HG03575 (cell line): ENCODE results near the gene ZBTB9.
"Not testable (repeated sequence)": the region's sequence is repeated elsewhere in the genome, so short reads cannot be mapped to it uniquely, and the experiment has no call there.

ENCODE experiments used
- ATAC-seq: cut with Tn5 transposase; IDR thresholded peaks from one replicate; pipeline ENCODE4 v1.9.1; 2021; ENCODE audit not compliant: unreplicated experiment, insufficient number of reproducible peaks, low FRiP score; ENCODE audit errors: extremely low read depth

The ZBTB9 gene

DNA sequence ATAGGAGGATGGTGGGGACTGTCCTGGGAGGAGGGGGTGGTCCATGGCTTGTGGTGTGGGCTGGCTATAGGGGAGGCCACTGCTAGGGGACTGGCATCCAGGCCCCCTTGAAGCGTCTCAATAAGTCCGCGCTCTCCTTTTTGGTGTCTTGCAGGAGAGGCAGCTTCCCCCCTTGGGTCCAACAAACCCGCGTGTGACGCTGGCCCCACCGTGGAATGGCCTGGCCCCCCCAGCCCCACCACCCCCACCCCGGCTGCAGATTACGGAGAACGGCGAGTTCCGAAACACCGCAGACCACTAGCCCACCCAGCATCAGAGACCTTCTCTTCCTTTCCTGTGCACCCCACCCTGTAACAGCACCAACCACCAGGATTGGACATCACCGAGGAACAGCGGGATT lies 2.8 kb upstream of the ZBTB9 start:
- no peak for ATAC-seq

DNA sequence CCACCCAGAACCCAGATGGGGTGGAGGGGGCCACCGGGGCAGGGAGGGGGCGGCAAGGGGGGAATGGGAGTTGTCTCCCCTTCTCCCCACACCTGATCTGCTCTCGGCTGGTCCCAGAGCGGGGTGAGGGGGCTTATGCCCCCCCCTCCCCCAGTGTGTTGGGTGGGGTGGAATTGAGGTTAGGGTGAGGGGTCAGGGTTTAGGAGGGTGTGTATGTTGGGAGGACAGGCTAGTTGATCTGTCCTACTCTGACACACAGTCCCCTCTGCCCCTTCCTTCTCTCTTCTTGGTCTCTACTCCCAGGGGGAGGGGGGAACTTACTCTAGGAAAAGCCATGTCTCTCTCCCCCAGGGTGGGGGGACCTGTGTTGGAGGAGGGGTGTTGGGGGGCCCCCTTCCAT lies 1.9 kb upstream of the ZBTB9 start:
- no peak for ATAC-seq

DNA sequence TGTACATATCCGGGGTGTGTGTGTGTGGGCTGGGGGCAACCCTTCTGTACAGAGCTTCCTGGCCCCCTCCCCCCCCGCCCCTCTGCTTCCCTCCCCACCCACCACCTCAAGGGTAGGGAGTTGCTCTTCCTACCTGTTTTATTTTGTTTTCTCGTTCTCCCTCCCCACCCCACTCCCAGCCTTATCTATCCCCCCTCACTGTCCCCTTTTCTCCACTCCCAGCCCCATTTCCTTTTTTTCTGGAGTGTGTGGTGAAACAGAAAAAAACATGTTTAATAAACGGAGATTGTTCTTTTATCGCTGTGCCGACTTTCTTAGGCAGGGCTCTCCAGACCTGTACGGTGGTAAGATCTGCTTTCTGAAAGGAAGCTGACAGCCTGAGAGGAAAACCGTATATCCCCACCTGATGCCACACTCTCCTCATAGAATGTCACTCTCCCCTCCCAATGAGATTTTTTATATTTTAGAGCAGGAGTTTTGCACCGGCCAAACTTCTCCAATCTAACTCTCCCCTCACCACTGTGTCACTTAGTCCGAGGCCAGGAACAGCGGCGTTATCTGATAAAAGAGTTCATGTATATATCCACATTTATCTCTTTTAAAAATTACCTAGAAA lies 875 bp upstream of the ZBTB9 start:
- no peak for ATAC-seq

DNA sequence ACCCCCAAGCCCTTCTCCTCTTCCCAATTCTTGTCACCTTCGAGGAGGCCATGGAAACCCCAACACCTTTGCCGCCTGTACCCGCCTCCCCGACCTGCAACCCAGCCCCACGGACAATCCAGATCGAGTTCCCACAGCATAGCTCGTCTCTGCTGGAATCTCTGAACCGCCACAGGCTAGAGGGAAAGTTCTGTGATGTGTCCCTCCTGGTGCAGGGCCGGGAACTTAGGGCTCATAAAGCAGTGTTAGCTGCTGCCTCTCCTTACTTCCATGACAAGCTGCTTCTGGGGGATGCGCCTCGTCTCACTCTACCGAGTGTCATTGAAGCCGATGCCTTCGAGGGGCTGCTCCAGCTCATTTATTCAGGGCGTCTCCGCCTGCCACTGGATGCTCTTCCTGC lies 675 bp downstream of the ZBTB9 start:
- ATAC-seq: no peak

DNA sequence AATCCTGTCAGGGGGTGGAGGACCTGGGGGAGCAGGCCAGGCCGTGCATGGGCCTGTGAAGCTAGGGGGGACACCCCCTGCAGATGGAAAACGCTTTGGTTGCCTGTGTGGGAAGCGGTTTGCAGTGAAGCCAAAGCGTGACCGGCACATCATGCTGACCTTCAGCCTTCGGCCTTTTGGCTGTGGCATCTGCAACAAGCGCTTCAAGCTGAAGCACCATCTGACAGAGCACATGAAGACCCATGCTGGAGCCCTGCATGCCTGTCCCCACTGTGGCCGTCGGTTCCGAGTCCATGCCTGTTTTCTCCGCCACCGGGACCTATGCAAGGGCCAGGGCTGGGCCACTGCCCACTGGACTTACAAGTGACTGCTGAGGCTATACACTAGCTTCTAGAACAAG lies 1.8 kb downstream of the ZBTB9 start:
- ATAC-seq: no peak

DNA sequence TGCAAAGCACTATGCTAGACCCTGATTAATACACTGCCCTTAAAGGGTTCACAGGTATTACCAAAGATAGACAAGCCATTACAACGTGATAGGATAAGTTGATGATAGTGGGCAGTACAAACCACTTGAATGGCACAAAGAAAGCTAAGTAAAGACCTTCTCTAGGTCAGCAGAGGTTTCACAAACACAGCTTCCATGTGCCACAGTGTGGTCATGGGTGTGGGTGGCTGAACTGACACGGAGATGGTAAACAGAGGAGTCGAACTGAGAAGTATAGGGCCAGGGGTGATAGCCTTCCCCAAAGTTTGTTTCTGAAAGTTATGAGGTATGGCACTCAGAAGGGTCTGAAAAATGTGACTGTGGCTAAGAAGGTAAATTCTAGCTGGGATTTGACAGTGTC lies 4.3 kb downstream of the ZBTB9 start:
- ATAC-seq: no peak

DNA sequence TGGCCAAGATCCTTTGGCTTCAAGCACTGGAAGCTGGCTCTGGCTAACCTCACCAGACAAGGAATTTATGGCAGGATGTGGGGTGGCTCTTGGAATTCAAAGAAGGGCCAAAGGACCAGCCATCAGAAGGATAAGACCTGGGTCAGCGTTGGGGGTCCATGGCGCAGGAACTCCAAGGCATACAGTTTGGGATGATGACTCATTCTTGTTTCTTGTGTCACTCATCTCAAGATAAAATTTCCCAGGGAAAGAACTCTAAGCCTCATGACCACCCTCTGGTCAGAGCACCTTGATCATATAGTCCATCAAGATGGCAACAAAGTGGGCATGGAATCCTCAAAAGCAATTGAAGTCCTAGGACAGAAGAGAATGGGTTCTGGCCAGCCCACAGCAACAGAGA lies 4.8 kb downstream of the ZBTB9 start:
- ATAC-seq: no peak

DNA sequence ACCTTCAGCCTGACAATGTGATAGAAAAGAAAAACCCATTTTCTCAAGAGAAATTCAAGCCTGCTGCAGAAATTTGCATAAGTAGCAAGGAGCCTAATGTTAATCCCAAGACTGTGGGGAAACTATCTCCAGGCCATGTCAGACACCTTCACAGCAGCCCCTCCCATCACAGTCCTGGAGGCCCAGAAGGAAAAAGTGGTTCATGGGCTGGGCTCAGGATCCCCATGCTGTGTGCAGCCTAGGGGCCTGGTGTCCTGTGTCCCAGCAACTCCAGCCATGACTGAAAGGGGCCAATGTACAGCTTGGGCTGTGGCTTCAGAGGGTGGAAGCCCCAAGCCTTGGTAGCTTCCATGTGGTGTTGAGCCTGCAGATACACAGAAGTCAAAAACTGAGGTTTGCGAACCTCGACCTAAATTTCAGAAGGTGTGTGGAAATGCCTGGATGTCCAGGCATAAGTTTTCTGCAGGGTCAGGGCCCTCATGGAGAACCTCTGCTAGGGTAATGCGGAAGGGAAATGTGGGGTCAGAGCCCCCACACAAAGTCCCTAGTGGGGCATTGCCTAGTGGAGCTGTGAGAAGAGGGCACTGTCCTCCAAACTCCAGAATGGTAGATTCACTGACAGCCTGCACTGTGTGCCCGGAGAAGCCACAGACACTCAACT lies 11.8 kb downstream of the ZBTB9 start:
- no peak for ATAC-seq

DNA sequence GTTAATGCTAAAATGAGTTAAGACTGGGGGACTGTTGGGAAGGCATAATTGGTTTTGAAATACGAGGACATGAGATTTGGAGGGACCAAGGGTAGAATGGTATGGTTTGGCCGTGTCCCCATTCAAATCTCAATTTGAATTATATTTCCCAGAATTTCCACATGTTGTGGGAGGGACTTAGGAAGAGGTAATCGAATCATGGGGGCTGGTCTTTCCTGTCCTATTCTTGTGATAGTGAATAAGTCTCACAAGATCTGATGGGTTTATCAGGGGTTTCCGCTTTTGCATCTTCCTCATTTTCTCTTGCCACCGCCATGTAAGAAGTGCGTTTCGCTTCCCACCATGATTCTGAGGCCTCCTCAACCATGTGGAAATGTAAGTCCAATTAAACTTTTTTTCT lies 12.7 kb downstream of the ZBTB9 start:
- no peak for ATAC-seq

DNA sequence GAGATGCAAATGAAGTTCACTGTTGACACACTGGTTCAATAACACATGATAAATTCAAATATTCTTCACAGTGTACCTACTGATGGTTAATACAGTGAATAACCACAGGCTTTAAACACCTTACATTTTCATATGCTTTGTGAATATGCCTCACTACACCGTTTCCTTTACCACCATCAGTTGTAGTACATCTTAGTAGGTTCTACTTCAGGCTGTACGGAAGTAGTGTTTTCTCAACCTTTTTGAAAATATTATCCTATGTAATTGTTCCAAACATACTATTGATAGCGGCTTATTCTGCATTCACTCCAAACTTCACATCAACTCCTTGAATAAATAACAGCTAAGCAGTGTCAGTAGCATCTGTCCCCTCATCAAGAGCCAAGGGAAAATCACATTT lies 15.3 kb downstream of the ZBTB9 start:
- ATAC-seq: no peak

DNA sequence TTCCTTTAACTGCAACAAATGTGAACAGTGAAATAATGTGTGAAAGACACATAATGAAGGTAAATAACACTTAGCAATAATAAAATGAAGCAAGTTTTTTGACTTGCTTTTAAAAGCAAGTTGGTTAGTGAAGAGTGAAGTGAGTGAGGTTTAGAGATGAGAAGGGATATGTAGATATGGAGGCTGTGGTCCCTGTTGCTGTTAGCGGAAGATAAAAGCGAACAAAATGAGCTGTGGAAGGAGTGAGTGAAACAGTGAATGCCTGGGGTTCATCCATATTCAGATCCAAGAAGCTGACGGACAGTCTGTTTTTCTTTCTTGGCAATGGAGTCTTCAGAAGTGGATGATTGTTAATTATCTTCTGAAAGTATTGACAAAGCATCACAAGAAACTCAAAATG lies 23.5 kb downstream of the ZBTB9 start:
- no peak for ATAC-seq

DNA sequence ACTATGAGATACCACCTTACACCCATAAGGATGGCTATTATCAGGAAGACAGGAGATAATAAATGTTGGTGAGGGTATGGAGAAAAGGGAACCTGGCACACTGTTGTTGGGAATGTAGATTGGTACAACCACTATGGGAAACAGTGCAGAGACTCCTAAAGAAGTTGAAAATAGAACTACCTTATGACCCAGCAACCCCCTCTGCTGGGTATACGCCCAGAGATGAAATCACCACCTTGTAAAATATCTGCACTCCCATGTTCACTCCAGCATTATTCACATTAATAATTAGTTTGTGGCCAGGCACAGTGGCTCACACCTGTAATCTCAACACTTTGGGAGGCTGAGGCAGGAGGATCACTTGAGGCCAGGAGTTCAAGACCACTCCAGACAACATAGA lies 26.8 kb downstream of the ZBTB9 start:
- ATAC-seq: no peak

DNA sequence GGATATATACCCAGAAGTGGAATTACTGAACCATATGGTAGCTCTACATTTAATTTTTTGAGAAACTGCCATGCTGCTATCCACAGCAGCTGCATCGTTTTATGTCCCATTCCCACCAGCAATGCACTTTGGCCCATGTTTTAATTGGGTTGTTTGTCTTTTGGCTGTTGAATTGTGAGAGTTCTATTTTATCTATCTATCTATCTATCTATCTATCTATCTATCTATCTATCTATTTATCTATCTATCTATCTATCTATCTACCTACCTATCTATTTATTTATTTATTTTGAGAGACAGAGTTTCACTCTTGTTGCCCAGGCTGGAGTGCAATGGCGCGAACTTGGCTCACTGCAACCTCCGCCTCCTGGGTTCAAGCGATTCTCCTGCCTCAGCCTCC lies 28.2 kb downstream of the ZBTB9 start:
- not testable (repeated sequence) for ATAC-seq

DNA sequence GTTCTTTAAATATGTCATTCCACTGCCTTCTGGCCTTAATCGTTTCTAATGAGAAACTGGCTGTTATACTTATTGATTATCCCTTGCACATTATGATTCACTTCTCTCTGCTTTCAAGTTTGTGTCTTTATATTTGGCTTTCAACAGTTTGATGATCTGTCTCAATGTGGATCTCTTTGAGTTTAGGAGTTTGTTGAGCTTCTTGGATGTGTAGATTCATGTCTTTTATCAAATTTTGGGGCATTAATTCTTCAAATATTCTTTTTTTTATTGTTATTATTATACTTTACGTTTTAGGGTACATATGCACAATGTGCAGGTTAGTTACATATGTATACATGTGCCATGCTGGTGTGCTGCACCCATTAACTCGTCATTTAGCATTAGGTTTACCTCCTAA lies 29.3 kb downstream of the ZBTB9 start:
- ATAC-seq: no peak

DNA sequence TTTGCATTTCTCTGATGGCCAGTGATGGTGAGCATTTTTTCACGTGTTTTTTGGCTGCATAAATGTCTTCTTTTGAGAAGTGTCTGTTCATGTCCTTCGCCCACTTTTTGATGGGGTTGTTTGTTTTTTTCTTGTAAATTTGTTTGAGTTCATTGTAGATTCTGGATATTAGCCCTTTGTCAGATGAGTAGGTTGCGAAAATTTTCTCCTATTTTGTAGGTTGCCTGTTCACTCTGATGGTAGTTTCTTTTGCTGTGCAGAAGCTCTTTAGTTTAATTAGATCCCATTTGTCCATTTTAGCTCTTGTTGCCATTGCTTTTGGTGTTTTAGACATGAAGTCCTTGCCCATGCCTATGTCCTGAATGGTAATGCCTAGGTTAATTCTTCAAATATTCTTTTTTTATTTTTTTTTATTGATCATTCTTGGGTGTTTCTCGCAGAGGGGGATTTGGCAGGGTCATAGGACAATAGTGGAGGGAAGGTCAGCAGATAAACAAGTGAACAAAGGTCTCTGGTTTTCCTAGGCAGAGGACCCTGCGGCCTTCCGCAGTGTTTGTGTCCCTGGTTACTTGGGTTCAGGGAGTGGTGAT lies 30.4 kb downstream of the ZBTB9 start:
- ATAC-seq: not testable (repeated sequence)

DNA sequence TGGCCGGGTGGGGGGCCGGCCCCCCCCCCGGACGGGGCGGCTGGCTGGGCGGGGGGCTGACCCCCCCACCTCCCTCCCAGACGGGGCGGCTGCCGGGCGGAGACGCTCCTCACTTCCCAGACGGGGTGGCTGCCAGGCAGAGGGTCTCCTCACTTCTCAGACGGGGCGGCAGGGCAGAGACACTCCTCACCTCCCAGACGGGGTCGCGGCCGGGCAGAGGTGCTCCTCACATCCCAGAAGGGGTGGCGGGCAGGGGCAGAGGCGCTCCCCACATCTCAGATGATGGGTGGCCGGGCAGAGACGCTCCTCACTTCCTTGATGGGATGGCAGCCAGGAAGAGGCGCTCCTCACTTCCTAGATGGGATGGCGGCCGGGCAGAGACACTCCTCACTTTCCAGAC lies 31.3 kb downstream of the ZBTB9 start:
- ATAC-seq: not testable (repeated sequence)

DNA sequence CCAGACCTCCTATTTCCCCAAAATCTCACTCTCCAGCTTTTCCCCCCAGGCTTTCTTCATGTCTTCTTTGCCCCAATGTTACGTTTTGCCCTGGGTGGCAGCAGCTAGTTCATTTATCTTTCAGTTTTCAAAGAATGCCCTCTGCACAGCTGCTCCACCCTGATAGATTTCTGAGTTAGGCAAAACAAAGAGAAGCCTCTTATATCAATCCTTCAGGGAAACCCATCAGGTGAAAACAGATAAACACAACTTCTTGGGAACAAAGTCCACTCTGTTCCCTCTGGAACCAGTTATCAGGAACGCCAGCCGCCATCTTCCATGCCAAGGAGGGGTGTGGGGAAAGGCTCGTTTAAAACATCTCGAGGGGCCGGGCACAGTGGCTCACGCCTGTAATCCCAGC lies 34.0 kb downstream of the ZBTB9 start:
- ATAC-seq: no peak

DNA sequence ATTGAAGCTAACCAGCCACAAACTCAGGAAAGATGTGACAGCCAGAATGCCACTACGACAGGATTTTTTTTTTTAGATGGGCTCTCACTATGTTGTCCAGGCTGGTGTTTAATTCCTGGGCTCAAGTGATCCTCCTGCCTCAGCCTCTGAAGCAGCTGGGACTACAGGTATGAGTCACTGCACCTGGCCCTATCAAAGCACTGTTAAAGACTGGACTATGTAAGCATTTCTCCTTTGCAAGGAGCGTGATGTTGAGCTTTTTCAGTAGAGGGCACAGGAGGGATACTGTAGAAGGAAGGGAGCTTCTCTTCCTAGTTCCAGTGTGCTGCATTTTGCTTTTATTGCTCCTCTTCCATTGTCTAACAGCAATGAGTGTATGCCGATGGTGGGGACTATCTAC lies 35.8 kb downstream of the ZBTB9 start:
- ATAC-seq: no peak

DNA sequence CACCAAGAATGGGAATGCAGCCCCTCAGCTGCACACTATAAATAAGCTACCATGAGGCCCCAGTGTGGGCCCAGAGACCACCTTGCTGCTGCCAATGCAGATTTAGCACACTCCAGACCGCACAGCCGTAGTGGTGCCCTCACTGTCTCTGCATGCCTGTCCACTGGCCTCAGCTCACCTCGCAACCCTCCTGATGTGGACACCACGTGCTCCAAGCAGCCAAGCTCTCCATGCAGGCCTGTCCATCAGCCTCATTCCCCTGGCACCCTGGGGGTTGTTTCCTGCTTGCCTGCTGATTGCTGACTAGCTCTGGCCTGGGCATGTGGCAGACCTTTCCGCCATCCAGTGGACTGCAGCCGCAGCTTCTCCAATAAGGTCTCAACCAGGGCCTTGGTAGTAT lies 36.2 kb downstream of the ZBTB9 start:
- no peak for ATAC-seq

DNA sequence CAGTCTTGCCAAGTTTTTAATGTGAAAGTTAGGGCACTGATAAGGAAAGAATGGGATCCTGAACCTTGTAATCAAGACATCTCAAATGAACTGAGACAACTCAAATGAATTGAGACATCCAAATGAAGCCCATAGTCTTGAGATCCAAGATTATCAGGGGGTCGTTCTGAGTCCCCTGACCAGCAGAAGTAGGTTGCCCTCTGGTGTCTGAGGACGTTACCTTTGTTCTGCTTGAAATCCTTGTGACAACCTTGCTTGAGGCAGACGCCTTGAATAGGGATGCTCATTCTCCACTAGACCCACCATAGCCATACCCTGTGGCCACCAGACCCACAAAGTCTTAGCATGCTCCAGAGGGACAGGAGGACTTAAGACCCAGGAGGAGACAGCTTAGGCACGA lies 37.7 kb downstream of the ZBTB9 start:
- no peak for ATAC-seq

DNA sequence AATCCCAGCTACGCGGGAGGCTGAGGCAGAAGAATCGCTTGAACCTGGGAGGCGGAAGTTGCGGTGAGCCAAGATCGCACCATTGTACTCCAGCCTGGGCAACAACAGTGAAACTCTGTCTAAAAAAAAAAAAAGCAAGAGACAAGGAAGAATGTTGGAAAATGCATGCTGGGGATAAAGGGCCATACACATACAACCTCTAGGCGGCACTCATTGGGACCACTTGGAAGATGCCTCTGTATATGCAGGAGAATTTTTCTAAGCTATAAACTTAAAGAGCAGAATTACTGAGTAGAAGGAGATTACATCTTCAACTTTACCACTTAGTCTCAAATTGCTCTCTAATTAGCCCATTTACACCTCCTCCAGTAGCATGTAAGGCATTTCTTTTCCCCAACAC lies 42.8 kb downstream of the ZBTB9 start:
- ATAC-seq: no peak
